GM21786 (cell line): ENCODE results near the gene PIN4.
"Not testable (repeated sequence)": the region's sequence is repeated elsewhere in the genome, so short reads cannot be mapped to it uniquely, and the experiment has no call there.

Experiments used
- ATAC-seq: cut with Tn5 transposase; IDR thresholded peaks from one replicate; pipeline ENCODE4 v1.9.1; 2021; ENCODE audit not compliant: unreplicated experiment

PIN4 gene

DNA sequence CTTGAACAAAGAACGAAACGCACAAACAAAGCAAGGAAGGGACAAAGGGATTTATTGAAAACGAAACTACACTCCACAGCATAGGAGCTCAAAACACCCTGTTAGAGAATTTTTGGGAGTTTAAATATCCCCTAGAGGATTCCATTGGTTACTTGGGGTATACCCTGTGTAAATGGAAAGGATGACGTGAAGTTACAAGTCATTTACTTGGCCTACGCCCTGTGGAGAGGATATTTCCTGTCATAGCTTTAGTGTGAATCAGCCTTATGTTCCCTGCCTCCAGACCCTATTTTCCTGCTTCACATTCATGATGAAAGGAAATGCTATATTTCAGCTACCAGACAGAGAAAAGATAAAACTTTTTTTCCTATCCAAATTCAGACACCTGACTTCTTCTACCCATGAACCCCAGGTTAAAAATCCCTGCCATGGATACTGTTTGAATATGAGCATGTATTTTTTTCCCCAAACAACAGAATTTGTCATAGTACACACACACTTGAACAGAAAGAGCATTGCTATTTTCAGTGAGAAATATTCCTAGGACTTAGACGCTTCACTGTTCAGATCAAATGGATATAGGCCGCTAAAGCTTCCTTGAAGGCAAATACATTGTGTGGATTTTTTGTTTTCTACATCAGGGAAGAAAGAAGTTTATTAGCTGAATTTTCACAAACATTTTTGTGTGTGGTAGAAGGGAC, 20.4 kb downstream of the PIN4 start:
- no peak for ATAC-seq

GRCh38 chrX:72202792-72203401, 21.3 kb downstream of the PIN4 start:
- ATAC-seq: no peak

GRCh38 chrX:72203421-72203820, 21.9 kb downstream of the PIN4 start:
- no peak for ATAC-seq

GRCh38 chrX:72205706-72206105, 24.1 kb downstream of the PIN4 start:
- no peak for ATAC-seq

DNA sequence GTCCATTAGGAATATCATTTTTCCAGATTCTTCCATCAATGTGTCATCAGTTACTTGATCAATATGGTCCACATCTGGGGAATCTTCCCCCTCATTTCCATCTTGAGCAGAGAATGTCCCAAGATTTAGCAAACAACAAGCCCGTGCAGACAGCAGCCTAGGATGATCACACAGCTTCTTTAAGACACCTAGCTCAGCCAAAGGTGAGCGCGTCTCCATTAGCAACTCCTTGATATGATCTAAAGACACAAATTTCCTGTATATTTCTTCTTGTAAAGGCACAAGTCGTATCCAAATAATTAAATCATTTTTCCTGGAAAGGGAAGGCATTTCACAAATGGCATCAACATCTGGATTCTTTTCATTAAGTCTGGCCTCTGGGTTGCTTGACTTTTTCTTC, 25.8 kb downstream of the PIN4 start:
- no peak for ATAC-seq

DNA sequence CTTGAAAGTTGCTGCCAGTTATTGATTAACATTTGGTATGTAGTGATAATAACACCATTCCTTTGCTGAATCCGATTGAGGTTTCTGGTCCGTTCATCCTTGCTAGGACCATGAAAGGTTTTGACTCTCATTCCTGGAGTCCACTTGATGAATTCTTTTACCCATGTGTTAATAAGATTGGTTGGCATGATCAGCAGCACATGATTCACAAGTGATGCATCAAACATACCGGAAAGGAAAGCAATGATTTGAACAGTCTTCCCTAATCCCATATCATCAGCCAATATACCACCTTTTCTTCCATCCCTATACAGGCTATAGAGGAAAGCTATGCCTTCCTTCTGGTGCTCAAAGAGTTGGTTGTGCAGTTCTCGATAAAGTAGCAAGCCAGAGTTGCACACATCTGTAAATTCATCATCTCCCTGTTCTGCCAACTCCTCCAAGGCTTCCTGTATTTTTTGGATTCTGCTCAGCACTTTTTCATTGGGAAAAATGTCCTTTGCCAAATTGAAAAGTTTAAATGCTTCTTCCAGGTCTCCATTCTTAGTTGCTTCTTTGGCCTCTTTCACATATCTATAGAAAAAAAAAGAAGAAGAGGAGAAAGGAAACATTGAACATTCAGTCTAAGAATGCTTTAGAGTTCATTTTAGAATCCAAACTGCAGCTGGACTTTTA, 26.7 kb downstream of the PIN4 start:
- no peak for ATAC-seq

DNA sequence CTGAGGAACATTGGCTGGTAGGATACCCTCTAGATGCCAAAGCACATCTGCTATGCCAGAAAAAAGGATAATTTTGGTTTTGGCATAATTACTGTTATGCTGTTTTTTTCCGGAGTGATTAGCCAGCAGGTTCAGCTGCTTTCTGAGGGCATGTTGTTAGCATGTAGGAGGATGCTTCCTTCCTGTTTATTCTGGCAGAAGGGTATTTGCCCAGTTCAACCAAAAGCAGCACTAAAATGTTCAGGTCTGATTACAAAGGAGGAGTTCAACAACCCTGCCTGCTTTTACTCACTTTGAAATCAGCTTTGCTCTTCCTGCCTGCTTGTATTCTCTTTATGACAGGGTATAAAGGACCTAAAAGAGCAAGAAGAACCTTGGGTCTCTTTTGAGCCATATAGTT, 35.4 kb downstream of the PIN4 start:
- no peak for ATAC-seq

DNA sequence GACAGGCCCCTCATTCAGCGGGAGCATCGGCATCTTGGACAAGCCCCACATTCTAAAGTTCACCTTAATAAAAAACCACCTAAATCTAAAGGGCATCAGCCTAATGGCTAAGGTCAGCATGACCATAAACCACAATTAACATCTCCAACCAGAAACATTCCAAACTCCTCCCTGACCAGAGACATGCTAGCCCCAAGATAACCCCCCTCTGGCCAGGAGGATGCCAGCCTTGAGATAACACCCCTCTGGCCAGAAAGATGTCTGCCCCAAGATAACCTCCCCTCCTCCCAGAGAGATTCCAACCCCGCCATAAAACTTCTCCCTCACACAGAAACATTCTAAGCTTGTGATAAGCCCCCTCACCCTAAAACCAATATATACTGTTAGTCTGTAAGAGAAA, 38.8 kb downstream of the PIN4 start:
- ATAC-seq: not testable (repeated sequence)

- no peak for ATAC-seq
Observed at GRCh38 chrX:72230290-72230689, 48.7 kb downstream of the PIN4 start.

DNA sequence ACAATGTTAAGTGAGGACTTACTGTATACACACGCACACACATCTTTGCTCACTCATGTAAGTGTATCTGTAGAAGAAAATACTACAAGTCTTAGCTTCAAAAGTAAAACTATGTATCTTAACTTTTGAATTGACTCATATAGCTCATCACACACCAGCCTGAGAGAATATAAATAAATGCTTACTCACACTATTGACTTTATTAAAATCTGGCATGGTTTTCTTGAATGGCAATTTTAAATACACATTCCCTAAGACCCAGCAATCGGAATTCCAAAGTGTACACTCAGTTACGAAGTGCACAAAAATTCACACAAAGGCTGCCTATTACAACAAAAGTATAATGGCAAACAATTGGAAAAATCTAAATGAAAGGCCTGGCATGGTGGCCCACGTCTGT, 55.3 kb downstream of the PIN4 start:
- no peak for ATAC-seq

- ATAC-seq: no peak
Observed at GRCh38 chrX:72238183-72238582, 56.6 kb downstream of the PIN4 start.

DNA sequence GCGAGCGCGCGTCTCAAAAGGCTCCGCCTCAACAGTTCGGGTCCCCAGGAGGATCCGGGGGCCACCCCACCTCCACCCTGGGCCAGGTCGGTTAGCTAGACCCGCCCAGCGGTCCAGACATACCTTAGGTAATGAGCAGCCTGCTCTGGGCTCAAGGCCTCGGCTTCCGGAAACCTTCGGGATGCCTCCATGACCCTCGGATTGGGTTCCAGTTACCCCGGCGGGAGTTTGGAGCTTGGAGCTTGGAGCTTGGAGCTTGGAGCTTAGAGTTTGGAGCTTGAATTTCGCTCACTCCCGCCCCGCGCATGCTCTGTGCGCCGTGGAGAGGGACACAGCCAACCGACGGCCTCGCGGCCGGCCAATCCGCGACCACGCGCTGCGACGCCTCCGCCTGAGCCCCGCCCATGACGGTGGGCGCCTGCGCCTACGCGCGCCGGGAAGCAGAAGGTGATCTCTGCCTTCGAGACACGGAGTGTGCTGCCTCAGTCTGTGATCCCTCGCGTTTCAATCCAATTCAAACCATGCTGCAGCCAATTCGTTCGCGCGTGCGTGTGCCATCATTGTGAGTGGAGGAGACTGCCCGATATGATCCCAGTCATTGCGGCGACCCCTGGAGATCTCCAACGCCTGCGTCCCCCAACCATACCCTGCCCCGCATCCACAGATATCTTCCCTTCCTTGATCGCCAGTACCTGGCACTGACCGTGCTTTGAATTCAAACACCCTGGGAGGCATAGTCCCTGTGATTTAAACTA, 57.3 kb downstream of the PIN4 start, which contains the start of gene ERCC6L:
ERCC6L (minus strand) TSS at position 307 of the 755 bp plus-strand sequence; CDS start at position 191, 116 bp downstream.
- ATAC-seq: peak; percentile 96

DNA sequence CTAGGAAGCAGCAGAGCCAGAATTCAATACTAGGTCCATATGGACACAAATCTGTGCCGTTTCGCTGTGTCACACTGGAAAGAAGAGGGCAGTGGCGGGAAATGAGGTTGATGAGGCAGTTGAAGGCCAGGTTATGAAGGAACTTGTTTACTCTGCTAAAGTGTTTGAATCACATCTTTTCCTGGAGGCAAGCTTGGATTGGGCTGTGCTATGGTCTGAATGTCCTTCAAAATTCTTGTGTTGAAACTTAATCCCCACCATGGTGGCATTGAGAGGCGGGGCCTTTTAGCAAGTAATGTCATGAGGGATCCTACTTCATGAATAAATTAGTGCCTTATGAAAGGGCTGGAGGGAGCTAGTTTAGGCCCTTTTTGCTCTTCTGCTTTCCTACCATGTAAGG, 59.4 kb downstream of the PIN4 start:
- no peak for ATAC-seq

DNA sequence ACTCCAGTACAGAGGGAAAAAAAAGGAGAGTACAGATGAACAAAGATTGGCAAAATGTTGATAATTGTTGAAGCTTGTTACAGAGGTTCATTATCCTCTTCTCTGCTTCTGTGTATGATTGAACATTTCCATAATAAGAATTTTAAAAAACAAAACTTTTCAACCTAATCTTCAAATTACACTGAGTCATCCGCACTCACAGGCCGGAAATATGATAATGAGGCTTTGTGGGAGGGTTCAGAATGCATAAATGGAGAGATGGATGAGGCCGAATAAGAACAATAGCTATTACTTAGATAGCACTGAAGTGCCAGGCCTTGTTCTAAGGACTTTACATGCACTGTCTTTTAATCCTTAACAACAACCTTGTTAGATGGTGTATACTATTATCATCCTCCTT, 61.9 kb downstream of the PIN4 start:
- no peak for ATAC-seq

- peak; percentile 69 for ATAC-seq
Observed at GRCh38 chrX:72245461-72246089, 64.0 kb downstream of the PIN4 start.

- no peak for ATAC-seq
Observed at GRCh38 chrX:72247206-72247942, 65.8 kb downstream of the PIN4 start.
